GM23338 (cell line): ENCODE data around the gene TMEM178B. TPM values are rescaled to one million over a fixed set of nuclear protein-coding genes. Genes with fewer than 3 reads are reported as not detected.

ENCODE experiments used
- ATAC-seq: fragments of 200-7000 bp; cut with Tn5 transposase; 3 replicates; pipeline ENCODE4 v1.9.1; 2020
- DNase-seq: peaks from one replicate; pipeline ENCODE4 v3.0.0-alpha.2; 2015; ENCODE audit warnings: low spot score
- H2AFZ ChIP-seq: fragments of 200-600 bp; sonication (generic); 2 replicates; pipeline ENCODE4 v1.8.0; 2016; ENCODE audit warnings: antibody characterized with exemption, mild to moderate bottlenecking, moderate library complexity
- H3F3A ChIP-seq: fragments of 200-600 bp; sonication (generic); replicated peaks from 2 replicates; pipeline ENCODE4 v1.8.0; 2017; ENCODE audit warnings: antibody characterized with exemption, mixed run types, low read depth
- H3K27ac ChIP-seq: fragments of 200-600 bp; sonication (generic); 2 replicates; pipeline ENCODE4 v1.6.1; 2016; ENCODE audit warnings: low read depth
- H3K27me3 ChIP-seq: fragments of 200-600 bp; sonication (generic); 2 replicates; pipeline ENCODE4 v1.8.0; 2016; ENCODE audit warnings: mild to moderate bottlenecking, mixed run types, moderate library complexity; ENCODE audit not compliant: insufficient read depth
- H3K36me3 ChIP-seq: fragments of 200-600 bp; sonication (generic); 2 replicates; pipeline ENCODE4 v1.8.0; 2016; ENCODE audit warnings: mild to moderate bottlenecking; ENCODE audit not compliant: insufficient read depth
- H3K4me1 ChIP-seq: fragments of 200-600 bp; sonication (generic); 2 replicates; pipeline ENCODE4 v1.8.0; 2016; ENCODE audit warnings: mild to moderate bottlenecking, moderate library complexity; ENCODE audit not compliant: insufficient read depth
- H3K4me2 ChIP-seq: fragments of 200-600 bp; sonication (generic); 2 replicates; pipeline ENCODE4 v1.7.1; 2017; ENCODE audit warnings: mixed run types
- H3K4me3 ChIP-seq: fragments of 200-600 bp; sonication (generic); 2 replicates; pipeline ENCODE4 v1.6.1; 2016; ENCODE audit warnings: mixed run types
- H3K79me2 ChIP-seq: fragments of 200-600 bp; sonication (generic); replicated peaks from 2 replicates; pipeline ENCODE4 v1.8.0; 2017; ENCODE audit warnings: mild to moderate bottlenecking; ENCODE audit not compliant: insufficient read depth
- H3K9me2 ChIP-seq: fragments of 200-600 bp; sonication (generic); 2 replicates; pipeline ENCODE4 v1.8.0; 2017; ENCODE audit not compliant: insufficient read depth
- H4K20me1 ChIP-seq: fragments of 200-600 bp; sonication (generic); replicated peaks from 2 replicates; pipeline ENCODE4 v1.8.0; 2017; ENCODE audit warnings: mild to moderate bottlenecking; ENCODE audit not compliant: insufficient read depth
- H3K27ac Mint-ChIP-seq: 2 replicates; pipeline ENCODE4 v1.8.0; 2020; ENCODE audit warnings: inconsistent platforms, mild to moderate bottlenecking, moderate library complexity, mixed read lengths
- H3K27me3 Mint-ChIP-seq: 3 replicates; pipeline ENCODE4 v1.8.0; 2022; ENCODE audit warnings: low read depth, mild to moderate bottlenecking, moderate library complexity, mixed read lengths, inconsistent platforms; ENCODE audit not compliant: insufficient read depth, poor library complexity
- H3K36me3 Mint-ChIP-seq: 3 replicates; pipeline ENCODE4 v1.8.0; 2021; ENCODE audit warnings: low read depth, mild to moderate bottlenecking, inconsistent platforms, moderate library complexity, mixed read lengths
- H3K4me1 Mint-ChIP-seq: 3 replicates; pipeline ENCODE4 v1.8.0; 2020; ENCODE audit warnings: mild to moderate bottlenecking, inconsistent platforms, mixed read lengths
- H3K4me3 Mint-ChIP-seq: 3 replicates; pipeline ENCODE4 v1.8.0; 2021; ENCODE audit warnings: moderate library complexity, mild to moderate bottlenecking, inconsistent platforms, mixed read lengths
- H3K9me3 Mint-ChIP-seq: 3 replicates; pipeline ENCODE4 v1.8.0; 2020; ENCODE audit warnings: moderate library complexity, mild to moderate bottlenecking, inconsistent platforms, mixed read lengths
- CREB1 ChIP-seq: fragments of 250-450 bp; sonication (Bioruptor Pico); IDR thresholded peaks from 2 replicates; pipeline ENCODE4 v1.5.0; 2020; ENCODE audit warnings: low read depth, mild to moderate bottlenecking, moderate library complexity
- EZH2 ChIP-seq: fragments of 200-600 bp; sonication (generic); IDR thresholded peaks from one replicate; pipeline ENCODE4 v1.8.0; 2017; ENCODE audit warnings: antibody characterized with exemption, mild to moderate bottlenecking, low read depth; ENCODE audit not compliant: unreplicated experiment
- EZH2phosphoT487 ChIP-seq: fragments of 200-600 bp; sonication (generic); IDR thresholded peaks from one replicate; pipeline ENCODE4 v1.8.1; 2018; ENCODE audit warnings: antibody characterized with exemption; ENCODE audit not compliant: unreplicated experiment
- JUNB ChIP-seq: IDR thresholded peaks from one replicate; pipeline ENCODE4 v1.6.1; 2016; ENCODE audit warnings: antibody characterized with exemption; ENCODE audit not compliant: unreplicated experiment
- NANOG ChIP-seq: IDR thresholded peaks from 2 replicates; pipeline ENCODE4 v1.6.1; 2016; ENCODE audit warnings: antibody characterized with exemption, borderline replicate concordance
- POLR2AphosphoS5 ChIP-seq: IDR thresholded peaks from 2 replicates; pipeline ENCODE4 v1.6.1; 2016; ENCODE audit warnings: antibody characterized with exemption, low read depth
- STAT1 ChIP-seq: IDR thresholded peaks from one replicate; pipeline ENCODE4 v1.6.1; 2016; ENCODE audit warnings: antibody characterized with exemption; ENCODE audit not compliant: unreplicated experiment
- ZNF114 ChIP-seq: fragments of 250-450 bp; sonication (Bioruptor Pico); IDR thresholded peaks from 2 replicates; pipeline ENCODE4 v1.5.0; 2020; ENCODE audit warnings: mild to moderate bottlenecking, moderate library complexity
- ZNF331 ChIP-seq: fragments of 250-450 bp; sonication (Bioruptor Pico); IDR thresholded peaks from 2 replicates; pipeline ENCODE4 v1.5.0; 2020; ENCODE audit warnings: low read depth, mild to moderate bottlenecking, moderate library complexity
- polyA plus RNA-seq: library from polyadenylated mRNA; unstranded; fragments of >200 nt; fragmentation: Nextera tagmentation; extraction: Ambion mirVana; gene quantifications from 2 replicates; pipeline ENCODE4 v1.2.1, GENCODE V29; 2016
- total RNA-seq: library from RNA; depleted of rRNA; stranded (reverse); fragments of >200 nt; shearing (Covaris generic); gene quantifications from 2 replicates; pipeline ENCODE4 v1.2.3, GENCODE V29; 2014
- TF ChIP-seq, protein P1 (sequence below): IDR thresholded peaks from one replicate; pipeline ENCODE4 v1.6.1; 2018; ENCODE audit warnings: antibody characterized with exemption; ENCODE audit not compliant: unreplicated experiment
- TF ChIP-seq, protein P2 (sequence below): IDR thresholded peaks from 2 replicates; pipeline ENCODE4 v1.6.1; 2016; ENCODE audit warnings: antibody characterized with exemption
- TF ChIP-seq, protein P3 (sequence below), 2 experiments: fragments of 200-600 bp in 1 of 2; sonication (generic) in 1 of 2; conservative IDR thresholded peaks; 2 replicates each; pipeline versions ENCODE4 v1.5.1 to v1.6.1; 2016 to 2017; ENCODE audit warnings: antibody characterized with exemption in 2 of 2, low read depth in 2 of 2, mild to moderate bottlenecking in 2 of 2, moderate library complexity in 1 of 2
- TF ChIP-seq, protein P4 (sequence below): fragments of 250-450 bp; sonication (Bioruptor Pico); IDR thresholded peaks from 2 replicates; pipeline ENCODE4 v1.5.0; 2020; ENCODE audit warnings: mild to moderate bottlenecking, moderate library complexity

The TMEM178B gene
- total and polyA plus RNA-seq, 2 experiments from 2014 or later, result 4.9 to 15.6 TPM

DNA sequence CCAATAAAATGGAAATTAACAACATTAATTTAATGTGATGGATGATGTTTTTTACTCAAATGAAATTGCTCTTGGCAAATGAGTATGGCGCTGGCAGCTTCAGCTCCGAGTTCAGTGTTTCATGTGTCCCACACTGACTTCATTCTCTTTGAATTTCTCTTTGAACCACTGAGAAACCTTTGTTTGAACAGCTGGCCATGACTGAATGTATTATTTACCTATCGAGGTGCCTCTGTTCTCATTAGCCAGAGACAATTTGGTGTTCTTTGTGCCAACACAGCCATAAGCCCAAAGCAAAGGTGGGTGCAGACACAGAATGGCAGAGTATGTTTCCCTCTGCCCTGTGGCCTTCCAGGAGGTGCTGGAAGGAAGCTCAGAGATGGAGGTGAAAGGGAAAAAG, 42.1 kb downstream of the TMEM178B start:
- Mint-ChIP-seq H3K27me3 (peaks cover 1% of the 10 kb centered on the region), H3K36me3 (peaks cover 6% of the 10 kb centered on the region; the same call in 1 of the 3 replicates), H3K4me3 (no peak overlapping the region), H3K27ac (no peak overlapping the region), H3K9me3 (peaks cover 3% of the 10 kb centered on the region; the same call in 2 of the 3 replicates), H3K4me1 (peaks cover 18% of the 10 kb centered on the region)
- Histone ChIP-seq H3F3A (no peaks in the 10 kb centered on the region), H4K20me1 (no peaks in the 10 kb centered on the region; the same call in none of the 2 replicates), H3K79me2 (peaks cover 43% of the 10 kb centered on the region), H3K27ac (no peak overlapping the region), H3K4me3 (no peak overlapping the region), H2AFZ (no peak overlapping the region), H3K4me2 (no peak overlapping the region), H3K9me2 (0 out of 2 replicates have a peak, but pooled peaks cover 3% of the 10 kb centered on the region), H3K4me1 (peaks cover 11% of the 10 kb centered on the region), H3K27me3 (no peaks in the 10 kb centered on the region), H3K36me3 (no peaks in the 10 kb centered on the region)
- ATAC-seq (no peak), DNase-seq (no peak)
- TF ChIP-seq, protein P1, sequence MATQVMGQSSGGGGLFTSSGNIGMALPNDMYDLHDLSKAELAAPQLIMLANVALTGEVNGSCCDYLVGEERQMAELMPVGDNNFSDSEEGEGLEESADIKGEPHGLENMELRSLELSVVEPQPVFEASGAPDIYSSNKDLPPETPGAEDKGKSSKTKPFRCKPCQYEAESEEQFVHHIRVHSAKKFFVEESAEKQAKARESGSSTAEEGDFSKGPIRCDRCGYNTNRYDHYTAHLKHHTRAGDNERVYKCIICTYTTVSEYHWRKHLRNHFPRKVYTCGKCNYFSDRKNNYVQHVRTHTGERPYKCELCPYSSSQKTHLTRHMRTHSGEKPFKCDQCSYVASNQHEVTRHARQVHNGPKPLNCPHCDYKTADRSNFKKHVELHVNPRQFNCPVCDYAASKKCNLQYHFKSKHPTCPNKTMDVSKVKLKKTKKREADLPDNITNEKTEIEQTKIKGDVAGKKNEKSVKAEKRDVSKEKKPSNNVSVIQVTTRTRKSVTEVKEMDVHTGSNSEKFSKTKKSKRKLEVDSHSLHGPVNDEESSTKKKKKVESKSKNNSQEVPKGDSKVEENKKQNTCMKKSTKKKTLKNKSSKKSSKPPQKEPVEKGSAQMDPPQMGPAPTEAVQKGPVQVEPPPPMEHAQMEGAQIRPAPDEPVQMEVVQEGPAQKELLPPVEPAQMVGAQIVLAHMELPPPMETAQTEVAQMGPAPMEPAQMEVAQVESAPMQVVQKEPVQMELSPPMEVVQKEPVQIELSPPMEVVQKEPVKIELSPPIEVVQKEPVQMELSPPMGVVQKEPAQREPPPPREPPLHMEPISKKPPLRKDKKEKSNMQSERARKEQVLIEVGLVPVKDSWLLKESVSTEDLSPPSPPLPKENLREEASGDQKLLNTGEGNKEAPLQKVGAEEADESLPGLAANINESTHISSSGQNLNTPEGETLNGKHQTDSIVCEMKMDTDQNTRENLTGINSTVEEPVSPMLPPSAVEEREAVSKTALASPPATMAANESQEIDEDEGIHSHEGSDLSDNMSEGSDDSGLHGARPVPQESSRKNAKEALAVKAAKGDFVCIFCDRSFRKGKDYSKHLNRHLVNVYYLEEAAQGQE, result no peak
- TF ChIP-seq ZNF114 (CRISPR knock-in tag) (no peak), ZNF331 (CRISPR knock-in tag) (no peak), EZH2 (no peak), JUNB (no peak), POLR2AphosphoS5 (no peak), STAT1 (no peak), NANOG (no peak), EZH2phosphoT487 (no peak), CREB1 (CRISPR knock-in tag) (no peak)
- TF ChIP-seq, protein P2, sequence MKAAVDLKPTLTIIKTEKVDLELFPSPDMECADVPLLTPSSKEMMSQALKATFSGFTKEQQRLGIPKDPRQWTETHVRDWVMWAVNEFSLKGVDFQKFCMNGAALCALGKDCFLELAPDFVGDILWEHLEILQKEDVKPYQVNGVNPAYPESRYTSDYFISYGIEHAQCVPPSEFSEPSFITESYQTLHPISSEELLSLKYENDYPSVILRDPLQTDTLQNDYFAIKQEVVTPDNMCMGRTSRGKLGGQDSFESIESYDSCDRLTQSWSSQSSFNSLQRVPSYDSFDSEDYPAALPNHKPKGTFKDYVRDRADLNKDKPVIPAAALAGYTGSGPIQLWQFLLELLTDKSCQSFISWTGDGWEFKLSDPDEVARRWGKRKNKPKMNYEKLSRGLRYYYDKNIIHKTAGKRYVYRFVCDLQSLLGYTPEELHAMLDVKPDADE, result no peak
- TF ChIP-seq, protein P3, sequence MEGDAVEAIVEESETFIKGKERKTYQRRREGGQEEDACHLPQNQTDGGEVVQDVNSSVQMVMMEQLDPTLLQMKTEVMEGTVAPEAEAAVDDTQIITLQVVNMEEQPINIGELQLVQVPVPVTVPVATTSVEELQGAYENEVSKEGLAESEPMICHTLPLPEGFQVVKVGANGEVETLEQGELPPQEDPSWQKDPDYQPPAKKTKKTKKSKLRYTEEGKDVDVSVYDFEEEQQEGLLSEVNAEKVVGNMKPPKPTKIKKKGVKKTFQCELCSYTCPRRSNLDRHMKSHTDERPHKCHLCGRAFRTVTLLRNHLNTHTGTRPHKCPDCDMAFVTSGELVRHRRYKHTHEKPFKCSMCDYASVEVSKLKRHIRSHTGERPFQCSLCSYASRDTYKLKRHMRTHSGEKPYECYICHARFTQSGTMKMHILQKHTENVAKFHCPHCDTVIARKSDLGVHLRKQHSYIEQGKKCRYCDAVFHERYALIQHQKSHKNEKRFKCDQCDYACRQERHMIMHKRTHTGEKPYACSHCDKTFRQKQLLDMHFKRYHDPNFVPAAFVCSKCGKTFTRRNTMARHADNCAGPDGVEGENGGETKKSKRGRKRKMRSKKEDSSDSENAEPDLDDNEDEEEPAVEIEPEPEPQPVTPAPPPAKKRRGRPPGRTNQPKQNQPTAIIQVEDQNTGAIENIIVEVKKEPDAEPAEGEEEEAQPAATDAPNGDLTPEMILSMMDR (conservative IDR thresholded peaks at IDR 0.05; ENCODE audit: low read depth in 2 of 2), result no peak
- TF ChIP-seq, protein P4, sequence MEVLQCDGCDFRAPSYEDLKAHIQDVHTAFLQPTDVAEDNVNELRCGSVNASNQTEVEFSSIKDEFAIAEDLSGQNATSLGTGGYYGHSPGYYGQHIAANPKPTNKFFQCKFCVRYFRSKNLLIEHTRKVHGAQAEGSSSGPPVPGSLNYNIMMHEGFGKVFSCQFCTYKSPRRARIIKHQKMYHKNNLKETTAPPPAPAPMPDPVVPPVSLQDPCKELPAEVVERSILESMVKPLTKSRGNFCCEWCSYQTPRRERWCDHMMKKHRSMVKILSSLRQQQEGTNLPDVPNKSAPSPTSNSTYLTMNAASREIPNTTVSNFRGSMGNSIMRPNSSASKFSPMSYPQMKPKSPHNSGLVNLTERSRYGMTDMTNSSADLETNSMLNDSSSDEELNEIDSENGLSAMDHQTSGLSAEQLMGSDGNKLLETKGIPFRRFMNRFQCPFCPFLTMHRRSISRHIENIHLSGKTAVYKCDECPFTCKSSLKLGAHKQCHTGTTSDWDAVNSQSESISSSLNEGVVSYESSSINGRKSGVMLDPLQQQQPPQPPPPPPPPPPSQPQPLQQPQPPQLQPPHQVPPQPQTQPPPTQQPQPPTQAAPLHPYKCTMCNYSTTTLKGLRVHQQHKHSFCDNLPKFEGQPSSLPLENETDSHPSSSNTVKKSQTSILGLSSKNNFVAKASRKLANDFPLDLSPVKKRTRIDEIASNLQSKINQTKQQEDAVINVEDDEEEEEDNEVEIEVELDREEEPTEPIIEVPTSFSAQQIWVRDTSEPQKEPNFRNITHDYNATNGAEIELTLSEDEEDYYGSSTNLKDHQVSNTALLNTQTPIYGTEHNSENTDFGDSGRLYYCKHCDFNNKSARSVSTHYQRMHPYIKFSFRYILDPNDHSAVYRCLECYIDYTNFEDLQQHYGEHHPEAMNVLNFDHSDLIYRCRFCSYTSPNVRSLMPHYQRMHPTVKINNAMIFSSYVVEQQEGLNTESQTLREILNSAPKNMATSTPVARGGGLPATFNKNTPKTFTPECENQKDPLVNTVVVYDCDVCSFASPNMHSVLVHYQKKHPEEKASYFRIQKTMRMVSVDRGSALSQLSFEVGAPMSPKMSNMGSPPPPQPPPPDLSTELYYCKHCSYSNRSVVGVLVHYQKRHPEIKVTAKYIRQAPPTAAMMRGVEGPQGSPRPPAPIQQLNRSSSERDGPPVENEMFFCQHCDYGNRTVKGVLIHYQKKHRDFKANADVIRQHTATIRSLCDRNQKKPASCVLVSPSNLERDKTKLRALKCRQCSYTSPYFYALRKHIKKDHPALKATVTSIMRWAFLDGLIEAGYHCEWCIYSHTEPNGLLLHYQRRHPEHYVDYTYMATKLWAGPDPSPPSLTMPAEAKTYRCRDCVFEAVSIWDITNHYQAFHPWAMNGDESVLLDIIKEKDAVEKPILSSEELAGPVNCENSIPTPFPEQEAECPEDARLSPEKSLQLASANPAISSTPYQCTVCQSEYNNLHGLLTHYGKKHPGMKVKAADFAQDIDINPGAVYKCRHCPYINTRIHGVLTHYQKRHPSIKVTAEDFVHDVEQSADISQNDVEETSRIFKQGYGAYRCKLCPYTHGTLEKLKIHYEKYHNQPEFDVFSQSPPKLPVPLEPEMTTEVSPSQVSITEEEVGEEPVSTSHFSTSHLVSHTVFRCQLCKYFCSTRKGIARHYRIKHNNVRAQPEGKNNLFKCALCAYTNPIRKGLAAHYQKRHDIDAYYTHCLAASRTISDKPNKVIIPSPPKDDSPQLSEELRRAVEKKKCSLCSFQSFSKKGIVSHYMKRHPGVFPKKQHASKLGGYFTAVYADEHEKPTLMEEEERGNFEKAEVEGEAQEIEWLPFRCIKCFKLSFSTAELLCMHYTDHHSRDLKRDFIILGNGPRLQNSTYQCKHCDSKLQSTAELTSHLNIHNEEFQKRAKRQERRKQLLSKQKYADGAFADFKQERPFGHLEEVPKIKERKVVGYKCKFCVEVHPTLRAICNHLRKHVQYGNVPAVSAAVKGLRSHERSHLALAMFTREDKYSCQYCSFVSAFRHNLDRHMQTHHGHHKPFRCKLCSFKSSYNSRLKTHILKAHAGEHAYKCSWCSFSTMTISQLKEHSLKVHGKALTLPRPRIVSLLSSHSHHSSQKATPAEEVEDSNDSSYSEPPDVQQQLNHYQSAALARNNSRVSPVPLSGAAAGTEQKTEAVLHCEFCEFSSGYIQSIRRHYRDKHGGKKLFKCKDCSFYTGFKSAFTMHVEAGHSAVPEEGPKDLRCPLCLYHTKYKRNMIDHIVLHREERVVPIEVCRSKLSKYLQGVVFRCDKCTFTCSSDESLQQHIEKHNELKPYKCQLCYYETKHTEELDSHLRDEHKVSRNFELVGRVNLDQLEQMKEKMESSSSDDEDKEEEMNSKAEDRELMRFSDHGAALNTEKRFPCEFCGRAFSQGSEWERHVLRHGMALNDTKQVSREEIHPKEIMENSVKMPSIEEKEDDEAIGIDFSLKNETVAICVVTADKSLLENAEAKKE (CRISPR knock-in tag), result no peak
